Natural killer cell (primary cell): ENCODE results near the gene SCFD2. TPM values are rescaled to one million over a fixed set of nuclear protein-coding genes. Genes with fewer than 3 reads are reported as not detected.

ENCODE experiments used
- ATAC-seq, 3 donors: fragments of 150-1000 bp in 2 of 3; fragments of 200-7000 bp in 1 of 3; cut with Tn5 transposase; 1 replicate in 1 of 3; 2 replicates in 2 of 3; pipeline ENCODE4 v1.10.0; 2021; ENCODE audit warnings: mild to moderate bottlenecking in 2 of 3, moderate library complexity in 2 of 3
- DNase-seq, 2 donors: peaks; one replicate each; pipeline versions ENCODE4 v3.0.0 to v3.0.0-alpha.2; 2013 to 2021; ENCODE audit warnings: mixed read lengths in 1 of 2
- H3K27ac ChIP-seq: one replicate; pipeline ENCODE4 v1.5.1; 2013; ENCODE audit warnings: mild to moderate bottlenecking, low read length
- H3K27me3 ChIP-seq: one replicate; pipeline ENCODE4 v1.6.1; 2013; ENCODE audit warnings: low read length; ENCODE audit not compliant: control insufficient read depth, insufficient read depth
- H3K36me3 ChIP-seq: one replicate; pipeline ENCODE4 v1.6.1; 2013; ENCODE audit warnings: low read length; ENCODE audit not compliant: control insufficient read depth, insufficient read depth
- H3K4me1 ChIP-seq: one replicate; pipeline ENCODE4 v1.6.1; 2013; ENCODE audit warnings: low read length; ENCODE audit not compliant: control insufficient read depth, insufficient read depth
- H3K4me3 ChIP-seq: one replicate; pipeline ENCODE4 v1.5.1; 2013; ENCODE audit warnings: low read length
- H3K9me3 ChIP-seq: one replicate; pipeline ENCODE4 v1.6.1; 2013; ENCODE audit warnings: low read length; ENCODE audit not compliant: control insufficient read depth, insufficient read depth
- H3K27ac Mint-ChIP-seq, 2 donors: one replicate each; pipeline ENCODE4 v1.8.0; 2022; ENCODE audit warnings: mild to moderate bottlenecking in 2 of 2, mixed read lengths in 2 of 2, moderate library complexity in 1 of 2
- H3K27me3 Mint-ChIP-seq, 2 donors: one replicate each; pipeline ENCODE4 v1.8.0; 2022; ENCODE audit warnings: low read depth in 2 of 2, mixed read lengths in 2 of 2
- H3K36me3 Mint-ChIP-seq: one replicate; pipeline ENCODE4 v1.8.0; 2022; ENCODE audit warnings: mixed read lengths
- H3K4me1 Mint-ChIP-seq, 2 donors: one replicate each; pipeline ENCODE4 v1.8.0; 2022; ENCODE audit warnings: mixed read lengths in 2 of 2
- H3K4me3 Mint-ChIP-seq: one replicate; pipeline ENCODE4 v1.8.0; 2022; ENCODE audit warnings: mild to moderate bottlenecking, moderate library complexity, mixed read lengths
- H3K9me3 Mint-ChIP-seq, 2 donors: one replicate each; pipeline ENCODE4 v1.8.0; 2022; ENCODE audit warnings: mixed read lengths in 2 of 2
- CTCF ChIP-seq: fragments of 200-600 bp; IDR thresholded peaks from one replicate; pipeline ENCODE4 v1.8.0; 2022; ENCODE audit warnings: antibody characterized with exemption
- WGBS: methylation state at CpG from one replicate; pipeline ENCODE4 v1.1.7; 2013; ENCODE audit warnings: missing lambda C conversion rate; ENCODE audit not compliant: insufficient coverage; 5-methylcytosine and 5-hydroxymethylcytosine counted together
- intact Hi-C: fragments of 100-400 bp; cut with micrococcal nuclease; formaldehyde crosslinking; loops from one replicate; pipeline ENCODE4 v1.14.2; 2022
- total RNA-seq, 4 donors: library from RNA; stranded (reverse); fragments of 120-200 nt in 1 of 4; gene quantifications; one replicate each; pipeline versions ENCODE4 v1.2.3 to v1.2.4, GENCODE V29; 2013 to 2022

The SCFD2 gene
- total RNA-seq, 3 donors from 2014 or later (not counting 1 experiment from before 2014, with no cell fraction given) = 26.4 to 29.4 (median 28.9) TPM

GRCh38 chr4:53377319-53378170, 11.7 kb upstream of the SCFD2 start, which contains the start of gene FIP1L1:
Gene FIP1L1 (plus strand): TSS chr4:53377641. CDS start chr4:53377839, 198 bp downstream.
- Mint-ChIP-seq H3K27ac (peak within 1 kb of the TSS; percentile 95 to 97), H3K9me3 (no peaks in the 10 kb centered on the region), H3K4me1 (peaks cover 36% of the 10 kb centered on the region in 2 donors), H3K4me3 (peak within 1 kb of the TSS; percentile 97), H3K27me3 (peaks cover 4 to 7% of the 10 kb centered on the region in 2 donors), H3K36me3 (no peaks in the 10 kb centered on the region)
- Histone ChIP-seq H3K36me3 (peaks cover 4% of the 10 kb centered on the region), H3K27me3 (no peaks in the 10 kb centered on the region), H3K9me3 (no peaks in the 10 kb centered on the region), H3K4me3 (peak within 1 kb of the TSS; percentile 98), H3K27ac (peak within 1 kb of the TSS; percentile 94), H3K4me1 (peaks cover 5% of the 10 kb centered on the region)
- 0% methylated on average over 85 of the region's 85 CpGs for WGBS
- intact Hi-C loops = loop anchor here (1.0 to 5.0 kb wide), 2 partner anchors 11 to 685 kb away; partner anchors contain the start of genes CHIC2 and SCFD2
- peak; percentile 91 to 96 (median 94) for ATAC-seq
- TF ChIP-seq CTCF = no peak
- DNase-seq = peak; percentile 94 to 99

- peak in 1 of 2 donors; percentile 16 for DNase-seq
- Mint-ChIP-seq H3K27me3 (peaks cover 8 to 13% of the 10 kb centered on the region in 2 donors), H3K36me3 (no peaks in the 10 kb centered on the region), H3K4me1 (peaks cover 36% of the 10 kb centered on the region in 2 donors), H3K27ac (peak overlapping the region; percentile 95 to 97), H3K4me3 (peak overlapping the region; percentile 97), H3K9me3 (no peaks in the 10 kb centered on the region)
- intact Hi-C loops = loop anchor here (1.0 to 5.0 kb wide), 2 partner anchors 11 to 685 kb away; partner anchors contain the start of genes CHIC2 and SCFD2
- Histone ChIP-seq H3K9me3 (no peaks in the 10 kb centered on the region), H3K27ac (peak overlapping the region; percentile 46), H3K4me1 (peaks cover 5% of the 10 kb centered on the region), H3K36me3 (no peaks in the 10 kb centered on the region), H3K27me3 (no peaks in the 10 kb centered on the region), H3K4me3 (peak overlapping the region; percentile 98)
- no peak for TF ChIP-seq CTCF
- WGBS = 68% methylated on average over 3 of the region's 5 CpGs
- ATAC-seq = no peak
Measured at GRCh38 chr4:53376900-53377299, 11.0 kb upstream of the SCFD2 start.

- H3K27me3 Mint-ChIP-seq = peaks cover 20% of the 10 kb centered on the region in 2 donors
- DNase-seq (no peak), ATAC-seq (no peak)
- no peaks in the 10 kb centered on the region for H3K9me3 ChIP-seq
- no peaks in the 10 kb centered on the region for H3K36me3 Mint-ChIP-seq
- H3K4me3 Mint-ChIP-seq = peak overlapping the region; percentile 30
- no peaks in the 10 kb centered on the region for H3K9me3 Mint-ChIP-seq
- H3K27ac Mint-ChIP-seq = no peak overlapping the region
- H3K36me3 ChIP-seq = no peaks in the 10 kb centered on the region
- intact Hi-C loops = loop anchor here (5.0 kb wide), 1 partner anchor 687 kb away; the partner anchor contains the start of gene CHIC2
- WGBS = 86% methylated on average over 3 of the region's 4 CpGs
- no peak overlapping the region for H3K27ac ChIP-seq
- TF ChIP-seq CTCF = no peak
- H3K4me1 Mint-ChIP-seq = peaks cover 29 to 30% of the 10 kb centered on the region in 2 donors
- no peak overlapping the region for H3K4me3 ChIP-seq
- H3K4me1 ChIP-seq = peaks cover 5% of the 10 kb centered on the region
- H3K27me3 ChIP-seq = no peaks in the 10 kb centered on the region
Measured at GRCh38 chr4:53374777-53375258, 9.0 kb upstream of the SCFD2 start.
